ENCODE results near the gene CSNK1G1.

DNA sequence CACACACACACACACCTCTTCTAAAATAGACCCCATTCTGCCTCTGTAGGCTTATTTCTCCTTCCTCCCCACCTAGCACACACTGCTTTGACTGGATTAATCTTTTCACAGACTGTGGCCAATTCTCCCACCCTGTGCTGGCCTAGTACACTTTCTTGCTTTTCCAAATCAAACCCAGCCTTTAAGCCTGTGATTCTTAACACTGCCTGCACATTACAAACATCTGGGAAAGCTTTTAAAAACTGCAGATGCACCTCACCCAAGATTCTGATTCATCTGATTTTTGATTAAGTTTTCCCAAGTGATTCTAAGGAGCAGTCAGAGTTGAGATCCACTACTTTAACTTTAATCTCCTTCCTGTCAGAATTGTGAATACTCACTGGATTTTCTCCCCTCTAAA lies 12.8 kb downstream of the CSNK1G1 start:
- TF ChIP-seq POLR2A (IDR thresholded peaks at IDR 0.05): no peak
- TF ChIP-seq, protein P1, sequence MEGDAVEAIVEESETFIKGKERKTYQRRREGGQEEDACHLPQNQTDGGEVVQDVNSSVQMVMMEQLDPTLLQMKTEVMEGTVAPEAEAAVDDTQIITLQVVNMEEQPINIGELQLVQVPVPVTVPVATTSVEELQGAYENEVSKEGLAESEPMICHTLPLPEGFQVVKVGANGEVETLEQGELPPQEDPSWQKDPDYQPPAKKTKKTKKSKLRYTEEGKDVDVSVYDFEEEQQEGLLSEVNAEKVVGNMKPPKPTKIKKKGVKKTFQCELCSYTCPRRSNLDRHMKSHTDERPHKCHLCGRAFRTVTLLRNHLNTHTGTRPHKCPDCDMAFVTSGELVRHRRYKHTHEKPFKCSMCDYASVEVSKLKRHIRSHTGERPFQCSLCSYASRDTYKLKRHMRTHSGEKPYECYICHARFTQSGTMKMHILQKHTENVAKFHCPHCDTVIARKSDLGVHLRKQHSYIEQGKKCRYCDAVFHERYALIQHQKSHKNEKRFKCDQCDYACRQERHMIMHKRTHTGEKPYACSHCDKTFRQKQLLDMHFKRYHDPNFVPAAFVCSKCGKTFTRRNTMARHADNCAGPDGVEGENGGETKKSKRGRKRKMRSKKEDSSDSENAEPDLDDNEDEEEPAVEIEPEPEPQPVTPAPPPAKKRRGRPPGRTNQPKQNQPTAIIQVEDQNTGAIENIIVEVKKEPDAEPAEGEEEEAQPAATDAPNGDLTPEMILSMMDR (IDR thresholded peaks at IDR 0.05): no peak
